ENCODE measurements around the gene DOHH. TPM values are rescaled to one million over a fixed set of nuclear protein-coding genes. Genes with fewer than 3 reads are reported as not detected.

The DOHH gene
- total RNA-seq, 1 experiment from 2014 or later = 0.89 TPM

- Histone ChIP-seq H2AFZ (ENCODE audit: low read length) (no peak overlapping the region), H3K27me3 (ENCODE audit: low read length) (no peaks in the 10 kb centered on the region), H3K36me3 (ENCODE audit: insufficient read depth, low read length) (no peaks in the 10 kb centered on the region), H3K4me2 (ENCODE audit: low read depth, low read length, poor library complexity, severe bottlenecking) (no peak overlapping the region), H3K9me2 (replicated peaks; ENCODE audit: insufficient read depth, low read length) (no peaks in the 10 kb centered on the region), H3K79me2 (ENCODE audit: low read length) (no peaks in the 10 kb centered on the region), H4K20me1 (ENCODE audit: insufficient read depth, low read depth, low read length) (no peaks in the 10 kb centered on the region), H3K4me1 (ENCODE audit: low read length) (peaks cover 18% of the 10 kb centered on the region), H3K27ac (ENCODE audit: low read length) (no peak overlapping the region), H3K4me3 (ENCODE audit: low read length) (no peak overlapping the region), H3K9ac (ENCODE audit: low read length) (no peak overlapping the region), H3K9me3 (ENCODE audit: low read length) (no peaks in the 10 kb centered on the region)
- DNase-seq = no peak
Measured at GRCh38 chr19:3476830-3477229, 23.6 kb downstream of the DOHH start.

DNA sequence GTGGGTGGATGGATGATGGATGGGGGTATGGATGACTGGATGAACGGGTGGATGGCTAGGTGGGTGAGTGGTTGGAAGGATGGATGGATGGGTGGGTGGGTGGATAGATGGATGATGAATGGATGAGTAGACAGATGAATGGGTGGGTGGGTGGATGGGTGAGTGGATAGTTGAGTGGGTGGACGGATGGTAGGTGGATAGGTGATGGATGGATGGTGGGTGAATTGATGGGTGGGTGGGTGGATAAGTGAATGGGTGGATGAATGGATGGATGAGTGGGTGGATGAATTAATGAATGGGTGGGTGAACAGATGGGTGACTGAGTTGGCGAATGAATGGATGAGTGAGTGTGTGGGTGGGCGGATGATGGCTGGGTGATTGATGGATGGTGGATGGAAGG, 25.0 kb downstream of the DOHH start:
- Histone ChIP-seq H4K20me1 (ENCODE audit: insufficient read depth, low read depth, low read length) (no peaks in the 10 kb centered on the region), H2AFZ (ENCODE audit: low read length) (no peak overlapping the region), H3K9me3 (ENCODE audit: low read length) (no peaks in the 10 kb centered on the region), H3K4me2 (ENCODE audit: low read depth, low read length, poor library complexity, severe bottlenecking) (no peak overlapping the region), H3K9me2 (replicated peaks; ENCODE audit: insufficient read depth, low read length) (no peaks in the 10 kb centered on the region), H3K4me3 (ENCODE audit: low read length) (no peak overlapping the region), H3K36me3 (ENCODE audit: insufficient read depth, low read length) (no peaks in the 10 kb centered on the region), H3K27ac (ENCODE audit: low read length) (no peak overlapping the region), H3K9ac (ENCODE audit: low read length) (no peak overlapping the region), H3K27me3 (ENCODE audit: low read length) (no peaks in the 10 kb centered on the region), H3K79me2 (ENCODE audit: low read length) (no peaks in the 10 kb centered on the region), H3K4me1 (ENCODE audit: low read length) (peaks cover 11% of the 10 kb centered on the region)
- DNase-seq = no peak

- Histone ChIP-seq H3K79me2 (ENCODE audit: low read length) (no peaks in the 10 kb centered on the region), H3K4me3 (ENCODE audit: low read length) (no peak overlapping the region), H3K4me1 (ENCODE audit: low read length) (peaks cover 15% of the 10 kb centered on the region), H3K9ac (ENCODE audit: low read length) (no peak overlapping the region), H3K27me3 (ENCODE audit: low read length) (no peaks in the 10 kb centered on the region), H3K27ac (ENCODE audit: low read length) (no peak overlapping the region), H3K9me3 (ENCODE audit: low read length) (no peaks in the 10 kb centered on the region), H3K4me2 (ENCODE audit: low read depth, low read length, poor library complexity, severe bottlenecking) (no peak overlapping the region), H3K36me3 (ENCODE audit: insufficient read depth, low read length) (no peaks in the 10 kb centered on the region), H2AFZ (ENCODE audit: low read length) (no peak overlapping the region), H4K20me1 (ENCODE audit: insufficient read depth, low read depth, low read length) (no peaks in the 10 kb centered on the region), H3K9me2 (replicated peaks; ENCODE audit: insufficient read depth, low read length) (no peaks in the 10 kb centered on the region)
- no peak for DNase-seq
Measured at GRCh38 chr19:3474614-3475013, 25.9 kb downstream of the DOHH start.

DNA sequence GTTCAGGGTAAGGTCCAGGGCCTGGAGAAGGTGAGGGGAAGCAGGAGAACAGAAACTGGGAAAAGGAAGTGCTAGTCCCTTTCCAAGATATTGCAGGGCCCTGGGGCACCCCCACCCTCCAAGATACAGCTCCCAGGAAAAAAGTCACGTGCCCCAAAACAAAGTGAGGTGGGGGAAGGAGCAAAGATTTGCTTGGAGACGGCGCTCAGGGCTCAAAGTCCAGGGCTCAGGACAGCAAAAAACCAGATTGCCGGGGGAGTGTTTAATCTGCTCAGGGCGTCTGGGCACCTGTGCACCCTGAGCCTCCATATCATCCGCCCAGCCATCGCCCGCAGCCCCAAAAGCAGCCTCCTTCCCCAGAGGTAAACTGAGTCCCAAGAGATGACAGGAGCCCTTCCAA, 26.5 kb downstream of the DOHH start:
- Histone ChIP-seq H3K27ac (ENCODE audit: low read length) (no peak overlapping the region), H2AFZ (ENCODE audit: low read length) (no peak overlapping the region), H4K20me1 (ENCODE audit: insufficient read depth, low read depth, low read length) (no peaks in the 10 kb centered on the region), H3K4me2 (ENCODE audit: low read depth, low read length, poor library complexity, severe bottlenecking) (no peak overlapping the region), H3K9ac (ENCODE audit: low read length) (no peak overlapping the region), H3K9me2 (replicated peaks; ENCODE audit: insufficient read depth, low read length) (no peaks in the 10 kb centered on the region), H3K36me3 (ENCODE audit: insufficient read depth, low read length) (no peaks in the 10 kb centered on the region), H3K9me3 (ENCODE audit: low read length) (no peaks in the 10 kb centered on the region), H3K27me3 (ENCODE audit: low read length) (no peaks in the 10 kb centered on the region), H3K79me2 (ENCODE audit: low read length) (no peaks in the 10 kb centered on the region), H3K4me1 (ENCODE audit: low read length) (peaks cover 19% of the 10 kb centered on the region), H3K4me3 (ENCODE audit: low read length) (no peak overlapping the region)
- DNase-seq = no peak

- DNase-seq = peak; percentile 73
- no peak overlapping the region for H3K27ac ChIP-seq (ENCODE audit: low read length)
- H3K36me3 ChIP-seq (ENCODE audit: insufficient read depth, low read length) = no peaks in the 10 kb centered on the region
- no peaks in the 10 kb centered on the region for H3K9me2 ChIP-seq (replicated peaks; ENCODE audit: insufficient read depth, low read length)
- H3K79me2 ChIP-seq (ENCODE audit: low read length) = no peaks in the 10 kb centered on the region
- H3K27me3 ChIP-seq (ENCODE audit: low read length) = no peaks in the 10 kb centered on the region
- H3K9me3 ChIP-seq (ENCODE audit: low read length) = 0 out of 2 replicates have a peak, but pooled peaks cover 2% of the 10 kb centered on the region
- H3K4me1 ChIP-seq (ENCODE audit: low read length) = peaks cover 19% of the 10 kb centered on the region
- no peaks in the 10 kb centered on the region for H4K20me1 ChIP-seq (ENCODE audit: insufficient read depth, low read depth, low read length)
- no peak overlapping the region for H3K4me3 ChIP-seq (ENCODE audit: low read length)
- no peak overlapping the region for H3K9ac ChIP-seq (ENCODE audit: low read length)
- H2AFZ ChIP-seq (ENCODE audit: low read length) = no peak overlapping the region
- H3K4me2 ChIP-seq (ENCODE audit: low read depth, low read length, poor library complexity, severe bottlenecking) = no peak overlapping the region
Measured at GRCh38 chr19:3471954-3472655, 28.4 kb downstream of the DOHH start.

GRCh38 chr19:3470500-3471128, 29.9 kb downstream of the DOHH start:
- H4K20me1 ChIP-seq (ENCODE audit: insufficient read depth, low read depth, low read length) = no peaks in the 10 kb centered on the region
- peaks cover 19% of the 10 kb centered on the region for H3K4me1 ChIP-seq (ENCODE audit: low read length)
- DNase-seq = peak; percentile 65
- no peak overlapping the region for H3K4me2 ChIP-seq (ENCODE audit: low read depth, low read length, poor library complexity, severe bottlenecking)
- H3K9ac ChIP-seq (ENCODE audit: low read length) = no peak overlapping the region
- H3K9me3 ChIP-seq (ENCODE audit: low read length) = 0 out of 2 replicates have a peak, but pooled peaks cover 2% of the 10 kb centered on the region
- no peaks in the 10 kb centered on the region for H3K79me2 ChIP-seq (ENCODE audit: low read length)
- no peaks in the 10 kb centered on the region for H3K36me3 ChIP-seq (ENCODE audit: insufficient read depth, low read length)
- H3K9me2 ChIP-seq (replicated peaks; ENCODE audit: insufficient read depth, low read length) = no peaks in the 10 kb centered on the region
- no peaks in the 10 kb centered on the region for H3K27me3 ChIP-seq (ENCODE audit: low read length)
- H3K27ac ChIP-seq (ENCODE audit: low read length) = no peak overlapping the region
- no peak overlapping the region for H2AFZ ChIP-seq (ENCODE audit: low read length)
- H3K4me3 ChIP-seq (ENCODE audit: low read length) = no peak overlapping the region

DNA sequence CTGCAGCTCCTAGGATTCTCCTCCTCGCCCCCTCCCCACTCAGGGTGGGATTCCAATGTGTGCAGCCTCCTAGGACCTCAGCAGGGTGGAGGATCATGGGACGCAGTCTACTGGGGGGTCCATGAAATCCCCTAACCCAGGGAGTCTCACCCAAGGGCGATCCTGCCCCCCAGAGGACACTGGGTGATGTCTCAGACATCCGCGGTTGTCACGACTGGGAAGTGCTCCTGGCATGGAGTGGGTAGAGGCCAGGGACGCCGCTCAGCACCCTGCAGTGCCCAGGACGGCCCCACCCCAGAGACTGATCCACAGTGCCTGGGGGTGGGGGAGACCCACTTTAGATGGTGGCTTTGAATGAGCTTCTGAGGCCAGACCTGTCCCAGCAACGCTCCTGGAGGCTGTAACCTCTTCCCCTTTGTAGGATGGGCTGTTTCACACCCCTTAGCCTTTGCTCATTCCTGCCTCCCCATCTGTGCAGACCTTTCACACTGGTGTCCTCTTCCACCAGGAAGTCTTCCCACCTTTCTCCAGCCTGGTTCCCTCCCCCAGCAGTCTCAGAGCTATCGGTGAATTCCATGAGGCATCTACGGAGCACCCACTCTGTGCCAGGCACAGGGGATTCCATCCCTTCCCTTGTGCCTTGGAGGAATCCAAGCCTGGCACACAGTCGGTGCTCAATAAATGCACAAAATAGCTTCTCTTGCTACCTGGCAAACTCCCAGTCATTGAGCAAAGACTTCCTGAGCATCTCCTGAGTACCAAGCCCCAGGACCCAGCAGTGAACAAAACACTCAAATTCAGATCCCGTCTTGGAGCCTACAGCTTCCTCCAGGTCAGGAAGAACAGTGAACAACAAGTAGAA, 30.6 kb downstream of the DOHH start:
- H3K36me3 ChIP-seq (ENCODE audit: insufficient read depth, low read length) = no peaks in the 10 kb centered on the region
- no peaks in the 10 kb centered on the region for H4K20me1 ChIP-seq (ENCODE audit: insufficient read depth, low read depth, low read length)

DNA sequence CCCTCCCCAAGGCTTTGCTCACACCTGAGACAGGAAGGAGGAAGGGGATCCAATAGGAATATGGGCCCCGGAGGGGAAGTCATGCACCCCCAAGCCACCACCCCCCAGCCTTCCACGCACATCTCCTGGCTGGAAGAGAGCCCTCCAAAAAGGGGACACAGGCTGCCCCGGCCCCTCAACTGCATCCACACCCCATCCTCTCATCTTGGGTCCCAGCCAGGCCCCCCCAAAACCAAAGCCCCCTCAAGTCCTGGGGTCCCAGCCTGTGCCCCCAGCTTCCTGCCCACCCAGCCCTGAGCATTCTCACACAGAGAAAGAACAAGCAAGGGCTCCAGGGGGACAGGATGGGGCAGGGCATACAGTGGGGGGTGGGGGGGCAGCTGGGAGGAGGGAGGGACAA, 32.3 kb downstream of the DOHH start:
- H3K79me2 ChIP-seq (ENCODE audit: low read length) = no peaks in the 10 kb centered on the region
- no peaks in the 10 kb centered on the region for H3K36me3 ChIP-seq (ENCODE audit: insufficient read depth, low read length)
- no peak for DNase-seq
- no peaks in the 10 kb centered on the region for H3K27me3 ChIP-seq (ENCODE audit: low read length)
- H3K9me3 ChIP-seq (ENCODE audit: low read length) = 0 out of 2 replicates have a peak, but pooled peaks cover 2% of the 10 kb centered on the region
- no peaks in the 10 kb centered on the region for H4K20me1 ChIP-seq (ENCODE audit: insufficient read depth, low read depth, low read length)
- H3K9ac ChIP-seq (ENCODE audit: low read length) = no peak overlapping the region
- H3K4me2 ChIP-seq (ENCODE audit: low read depth, low read length, poor library complexity, severe bottlenecking) = no peak overlapping the region
- H3K27ac ChIP-seq (ENCODE audit: low read length) = no peak overlapping the region
- H3K4me3 ChIP-seq (ENCODE audit: low read length) = no peak overlapping the region
- H3K4me1 ChIP-seq (ENCODE audit: low read length) = peaks cover 19% of the 10 kb centered on the region
- H2AFZ ChIP-seq (ENCODE audit: low read length) = no peak overlapping the region
- no peaks in the 10 kb centered on the region for H3K9me2 ChIP-seq (replicated peaks; ENCODE audit: insufficient read depth, low read length)

More for the DNA sequence above, 30.6 kb downstream of the DOHH start:
- Histone ChIP-seq H3K9me2 (replicated peaks; ENCODE audit: insufficient read depth, low read length) (no peaks in the 10 kb centered on the region), H3K9me3 (ENCODE audit: low read length) (0 out of 2 replicates have a peak, but pooled peaks cover 2% of the 10 kb centered on the region), H2AFZ (ENCODE audit: low read length) (no peak overlapping the region), H3K4me2 (ENCODE audit: low read depth, low read length, poor library complexity, severe bottlenecking) (no peak overlapping the region), H3K9ac (ENCODE audit: low read length) (no peak overlapping the region), H3K4me1 (ENCODE audit: low read length) (peaks cover 19% of the 10 kb centered on the region), H3K79me2 (ENCODE audit: low read length) (no peaks in the 10 kb centered on the region), H3K27ac (ENCODE audit: low read length) (no peak overlapping the region), H3K27me3 (ENCODE audit: low read length) (no peaks in the 10 kb centered on the region), H3K4me3 (ENCODE audit: low read length) (no peak overlapping the region)
- no peak for DNase-seq
